Calu3 (cell line): ENCODE data around the gene GAL3ST2. TPM values are rescaled to one million over a fixed set of nuclear protein-coding genes. Genes with fewer than 3 reads are reported as not detected.
"Not testable (repeated sequence)": the region's sequence is repeated elsewhere in the genome, so short reads cannot be mapped to it uniquely, and the experiment has no call there.

ENCODE experiments used
- BruUV-seq: library from RNA; stranded (reverse); fragments of 400-500 nt; replicated peaks from 2 replicates; lab custom pipeline; 2021; lab: Mats Ljungman, UMichigan
- CTCF ChIA-PET: fragments of 300-600 bp; sonication (Branson Sonifier 250); formaldehyde crosslinking; loops from one replicate; lab custom pipeline; 2022; ENCODE audit warnings: antibody characterized with exemption; lab: Charles Lee
- DNase-seq: peaks from one replicate; pipeline ENCODE4 v3.0.0; 2022
- H3K27ac Mint-ChIP-seq: one replicate; pipeline ENCODE4 v1.8.0; 2022; ENCODE audit warnings: mixed read lengths; ENCODE audit not compliant: unreplicated experiment
- H3K27me3 Mint-ChIP-seq: one replicate; pipeline ENCODE4 v1.8.0; 2022; ENCODE audit warnings: mixed read lengths; ENCODE audit not compliant: unreplicated experiment
- H3K36me3 Mint-ChIP-seq: one replicate; pipeline ENCODE4 v1.8.0; 2022; ENCODE audit warnings: mild to moderate bottlenecking, moderate library complexity, mixed read lengths; ENCODE audit not compliant: insufficient read depth, unreplicated experiment
- H3K4me1 Mint-ChIP-seq: one replicate; pipeline ENCODE4 v1.8.0; 2022; ENCODE audit warnings: mild to moderate bottlenecking, low read depth, mixed read lengths; ENCODE audit not compliant: unreplicated experiment
- H3K4me3 Mint-ChIP-seq: one replicate; pipeline ENCODE4 v1.8.0; 2022; ENCODE audit warnings: mild to moderate bottlenecking, low read depth, moderate library complexity, mixed read lengths; ENCODE audit not compliant: unreplicated experiment
- H3K9me3 Mint-ChIP-seq: one replicate; pipeline ENCODE4 v1.8.0; 2022; ENCODE audit warnings: low read depth, mixed read lengths; ENCODE audit not compliant: unreplicated experiment
- intact Hi-C: fragments of 100-400 bp; cut with micrococcal nuclease; formaldehyde crosslinking; loops from one replicate; pipeline ENCODE4 v1.10.0; 2022; ENCODE audit not compliant: unreplicated experiment
- total RNA-seq: library from RNA; stranded (reverse); gene quantifications from 2 replicates; pipeline ENCODE4 v1.2.3, GENCODE V29; 2022
- TF ChIP-seq, protein P1 (sequence below): fragments of 200-600 bp; IDR thresholded peaks from one replicate; pipeline ENCODE4 v1.8.0; 2022; ENCODE audit warnings: antibody characterized with exemption; ENCODE audit not compliant: unreplicated experiment

Gene GAL3ST2
- total RNA-seq, 1 experiment from 2014 or later, result not detected

DNA sequence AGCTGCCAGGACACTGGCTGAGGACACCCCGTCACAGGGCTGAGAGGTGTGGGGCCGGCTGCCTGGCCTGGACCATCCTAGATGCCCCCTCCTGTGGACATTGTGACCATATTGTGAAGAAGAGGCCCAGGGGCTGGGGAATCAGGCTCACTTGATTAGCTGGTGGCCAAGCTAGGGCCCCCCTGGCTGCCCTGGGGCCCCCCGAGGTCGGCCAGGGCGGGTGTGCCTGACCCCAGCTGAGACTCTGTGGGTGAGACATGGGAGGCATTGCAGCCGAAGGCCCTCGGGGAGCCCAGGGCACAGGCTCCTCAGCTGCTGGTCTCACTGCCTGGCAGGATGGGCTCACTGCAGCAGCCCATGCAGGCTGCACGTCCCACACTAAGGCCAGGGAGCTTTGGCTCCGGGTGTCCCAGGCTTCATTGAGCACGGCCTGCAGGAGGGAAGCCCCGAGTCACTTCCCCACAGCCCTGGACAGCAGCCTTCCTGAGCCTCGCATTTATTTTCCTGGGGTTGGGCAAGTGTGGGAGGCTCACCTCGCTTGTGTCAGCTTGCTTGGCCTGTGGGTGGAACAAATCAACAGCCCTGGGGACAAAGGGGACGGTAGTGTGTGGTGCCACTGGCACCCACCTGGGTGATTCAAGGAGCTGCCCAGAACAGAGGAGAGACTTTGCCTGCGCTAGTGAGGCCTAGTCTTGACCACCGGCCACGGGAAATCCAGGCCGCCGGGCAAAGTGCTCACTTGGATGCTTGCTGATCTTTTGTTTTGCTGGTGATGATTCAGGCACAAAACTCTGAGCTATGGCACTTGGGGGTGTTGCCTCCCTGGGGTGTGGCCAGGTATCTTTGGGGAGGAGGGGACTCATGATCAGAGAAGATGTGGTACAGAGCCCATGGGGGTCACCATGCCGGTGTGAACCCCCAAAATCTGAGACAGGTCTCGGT is 1.3 kb downstream of the GAL3ST2 start:
- Mint-ChIP-seq H3K27ac (no peak overlapping the region), H3K4me3 (no peak overlapping the region), H3K27me3 (no peaks in the 10 kb centered on the region), H3K4me1 (peaks cover 9% of the 10 kb centered on the region), H3K9me3 (no peaks in the 10 kb centered on the region), H3K36me3 (peaks cover 7% of the 10 kb centered on the region)
- CTCF ChIA-PET, result interaction anchor here (0.6 kb wide), 1 partner anchor 80 kb away, joined by 5 read pairs; no protein-coding TSS in a partner anchor
- intact Hi-C loops, result no loop called here
- TF ChIP-seq, protein P1, sequence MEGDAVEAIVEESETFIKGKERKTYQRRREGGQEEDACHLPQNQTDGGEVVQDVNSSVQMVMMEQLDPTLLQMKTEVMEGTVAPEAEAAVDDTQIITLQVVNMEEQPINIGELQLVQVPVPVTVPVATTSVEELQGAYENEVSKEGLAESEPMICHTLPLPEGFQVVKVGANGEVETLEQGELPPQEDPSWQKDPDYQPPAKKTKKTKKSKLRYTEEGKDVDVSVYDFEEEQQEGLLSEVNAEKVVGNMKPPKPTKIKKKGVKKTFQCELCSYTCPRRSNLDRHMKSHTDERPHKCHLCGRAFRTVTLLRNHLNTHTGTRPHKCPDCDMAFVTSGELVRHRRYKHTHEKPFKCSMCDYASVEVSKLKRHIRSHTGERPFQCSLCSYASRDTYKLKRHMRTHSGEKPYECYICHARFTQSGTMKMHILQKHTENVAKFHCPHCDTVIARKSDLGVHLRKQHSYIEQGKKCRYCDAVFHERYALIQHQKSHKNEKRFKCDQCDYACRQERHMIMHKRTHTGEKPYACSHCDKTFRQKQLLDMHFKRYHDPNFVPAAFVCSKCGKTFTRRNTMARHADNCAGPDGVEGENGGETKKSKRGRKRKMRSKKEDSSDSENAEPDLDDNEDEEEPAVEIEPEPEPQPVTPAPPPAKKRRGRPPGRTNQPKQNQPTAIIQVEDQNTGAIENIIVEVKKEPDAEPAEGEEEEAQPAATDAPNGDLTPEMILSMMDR, result no peak
- no peak for DNase-seq
- no TSS peak for BruUV-seq

DNA sequence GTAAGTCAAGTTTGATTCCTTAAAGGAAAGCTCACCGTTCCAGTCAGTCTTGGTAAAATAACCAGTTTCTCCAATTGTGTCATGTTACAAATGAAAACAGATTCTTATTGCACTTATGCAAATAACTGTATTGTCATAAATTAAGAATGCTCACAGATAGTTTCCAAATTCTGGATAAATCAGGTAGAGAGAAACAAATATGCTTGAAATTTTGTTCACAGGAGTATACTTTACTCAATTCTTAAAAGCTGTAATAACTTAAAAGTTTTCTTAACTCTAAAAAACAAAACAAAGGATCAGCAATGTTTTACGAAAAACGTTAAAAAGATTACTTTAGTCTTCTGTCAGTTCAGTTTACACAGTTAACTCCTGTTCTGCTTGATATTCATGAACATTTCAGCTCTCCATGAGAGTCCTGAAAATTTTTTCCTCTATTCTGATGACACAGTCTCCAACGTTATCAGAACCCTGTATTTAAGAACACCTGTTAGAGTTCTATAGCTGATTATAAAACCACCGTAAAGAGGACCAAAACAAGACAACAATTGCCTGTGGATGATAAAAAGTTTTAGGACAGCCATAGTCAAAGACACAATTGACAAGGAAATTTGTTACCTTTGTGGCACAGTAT is 4.4 kb downstream of the GAL3ST2 start:
- Mint-ChIP-seq H3K36me3 (peaks cover 7% of the 10 kb centered on the region), H3K9me3 (no peaks in the 10 kb centered on the region), H3K4me1 (no peaks in the 10 kb centered on the region), H3K4me3 (no peak overlapping the region), H3K27me3 (peaks cover 7% of the 10 kb centered on the region), H3K27ac (no peak overlapping the region)
- CTCF ChIA-PET, result no interaction called here
- intact Hi-C loops, result no loop called here
- TF ChIP-seq, protein P1, result no peak
- no peak for DNase-seq
- no TSS peak for BruUV-seq

DNA sequence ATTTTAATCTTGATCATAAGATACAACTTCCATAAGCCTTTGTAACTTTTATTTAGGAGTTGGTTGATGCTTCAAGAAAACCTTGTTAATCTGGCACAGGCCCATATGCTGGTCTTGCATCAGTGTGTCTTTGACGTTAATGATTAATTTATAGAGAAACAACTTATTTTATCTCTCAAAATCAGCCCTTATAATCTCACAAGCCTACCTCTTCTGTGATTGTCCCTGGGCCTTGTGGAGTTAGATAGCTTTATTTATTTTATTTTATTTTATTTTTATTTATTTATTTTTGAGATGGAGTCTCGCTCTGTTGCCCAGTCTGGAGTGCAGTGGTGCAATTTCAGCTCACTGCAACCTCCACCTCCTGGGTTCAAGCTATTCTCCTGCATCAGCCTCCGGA is 5.4 kb downstream of the GAL3ST2 start:
- H3K4me1 Mint-ChIP-seq, H3K9me3 Mint-ChIP-seq, DNase-seq, BruUV-seq, H3K4me3 Mint-ChIP-seq, intact Hi-C loops, H3K27ac Mint-ChIP-seq, CTCF ChIA-PET, H3K36me3 Mint-ChIP-seq: not testable (repeated sequence)
- H3K27me3 Mint-ChIP-seq, result peaks cover 17% of the 10 kb centered on the region

DNA sequence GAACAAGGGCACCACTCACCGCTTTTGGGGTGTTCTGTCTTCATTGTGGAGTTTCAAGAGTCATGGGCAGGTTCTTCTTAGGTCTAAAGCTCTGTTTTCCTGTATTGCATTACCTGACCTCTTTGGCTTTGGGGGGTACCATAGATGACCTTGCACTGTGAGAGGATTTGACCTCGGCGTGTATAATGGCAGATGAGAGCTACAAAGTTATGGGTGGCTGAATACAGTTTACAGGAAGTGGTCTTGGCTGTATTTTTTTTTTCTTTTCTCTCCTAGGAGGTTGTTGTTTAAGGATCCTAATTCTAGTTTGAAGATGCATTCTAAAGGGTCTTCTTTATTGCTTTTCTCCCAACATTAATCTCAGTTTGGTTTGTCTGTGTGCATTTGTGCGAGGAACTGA is 11.5 kb downstream of the GAL3ST2 start:
- no peaks in the 10 kb centered on the region for H3K4me1 Mint-ChIP-seq
- no peak overlapping the region for H3K4me3 Mint-ChIP-seq
- H3K36me3 Mint-ChIP-seq, result no peaks in the 10 kb centered on the region
- no TSS peak for BruUV-seq
- H3K27ac Mint-ChIP-seq, result no peak overlapping the region
- intact Hi-C loops, result no loop called here
- CTCF ChIA-PET, result no interaction called here
- no peak for DNase-seq
- peaks cover 70% of the 10 kb centered on the region for H3K27me3 Mint-ChIP-seq
- no peaks in the 10 kb centered on the region for H3K9me3 Mint-ChIP-seq
- TF ChIP-seq, protein P1, result no peak
